ENCODE measurements around the gene MRPL46. TPM values are rescaled to one million over a fixed set of nuclear protein-coding genes. Genes with fewer than 3 reads are reported as not detected.
A peak's percentile ranks its signal among the peaks of the same experiment; 100 is the strongest.

MRPL46 gene
- total and polyA plus RNA-seq, 12 donors = 36.4 to 108 (median 80.3) TPM

- Histone ChIP-seq H3K27me3 (no peaks in the 10 kb centered on the region), H3K36me3 (peaks cover 0 to 69% (median 32%) of the 10 kb centered on the region in 9 donors), H3K27ac (peak overlapping the region in 6 of 10 donors; percentile 9 to 64 (median 56)), H3K4me3 (no peak overlapping the region), H3K9me3 (no peaks in the 10 kb centered on the region), H3K4me1 (peaks cover 5 to 46% (median 25%) of the 10 kb centered on the region in 9 donors)
- no peak for TF ChIP-seq CTCF (IDR thresholded peaks at IDR 0.05)
- ATAC-seq (peak in 4 of 8 donors; percentile 19 to 54 (median 34)), DNase-seq (peak in 1 of 2 donors; percentile 30)
- WGBS, 2 donors = 45 to 65% methylated on average over 2 of the region's 2 CpGs
- intact Hi-C loops (cut with DNase I) = no loop called here
These were observed 3.2 kb downstream of the MRPL46 start for GRCh38 chr15:88463870-88464532.

DNA sequence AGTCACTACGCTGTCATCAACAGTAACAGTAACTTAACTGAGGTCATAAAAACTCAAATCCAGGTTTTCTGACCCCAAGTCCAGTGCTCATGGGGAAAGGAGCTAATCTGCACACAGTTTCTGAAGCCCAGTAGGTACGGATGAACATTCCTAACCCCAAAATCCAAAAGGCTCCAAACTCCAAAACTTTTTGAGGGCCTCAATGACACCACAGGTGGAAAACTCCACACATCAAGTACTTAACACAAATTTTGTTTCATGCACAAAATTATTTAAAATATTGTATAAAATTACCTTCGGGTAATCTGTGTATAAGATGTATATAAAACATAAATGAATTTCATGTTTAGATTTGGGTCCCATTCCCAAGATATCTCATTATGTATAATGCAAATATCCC, 10.5 kb downstream of the MRPL46 start:
- H3K4me1 ChIP-seq = peaks cover 0 to 20% (median 10%) of the 10 kb centered on the region in 9 donors
- intact Hi-C loops (cut with DNase I) = loop anchor here in 1 of 10 donors (5.0 kb wide), 1 partner anchor 209 kb away; no protein-coding TSS in a partner anchor
- WGBS, 2 donors = 95 to 97% methylated on average over 3 of the region's 3 CpGs
- H3K27me3 ChIP-seq = no peaks in the 10 kb centered on the region
- ATAC-seq = no peak
- DNase-seq = no peak
- no peak overlapping the region for H3K27ac ChIP-seq
- no peaks in the 10 kb centered on the region for H3K9me3 ChIP-seq
- H3K36me3 ChIP-seq = peaks cover 0 to 60% (median 27%) of the 10 kb centered on the region in 9 donors
- TF ChIP-seq CTCF (IDR thresholded peaks at IDR 0.05) = no peak
- no peak overlapping the region for H3K4me3 ChIP-seq

- intact Hi-C loops (cut with DNase I) = loop anchor here in 2 of 10 donors (5.0 kb wide), 2 partner anchors 198 to 208 kb away; partner anchors contain the start of gene NTRK3 (in 1 of the 2)
These were observed 12.0 kb downstream of the MRPL46 start for GRCh38 chr15:88454867-88455810.

More at GRCh38 chr15:88454867-88455810, 12.0 kb downstream of the MRPL46 start:
- 25 to 31% methylated on average over 9 of the region's 9 CpGs for WGBS, 2 donors
- peaks cover 0 to 44% (median 21%) of the 10 kb centered on the region in 9 donors for H3K36me3 ChIP-seq
- no peak overlapping the region for H3K4me3 ChIP-seq
- peak; percentile 38 to 72 (median 59) for TF ChIP-seq CTCF (IDR thresholded peaks at IDR 0.05)
- H3K27ac ChIP-seq = peak overlapping the region in 2 of 10 donors; percentile 30 to 44
- ATAC-seq (peak; percentile 67 to 88 (median 80)), DNase-seq (peak; percentile 37 to 43)
- no peaks in the 10 kb centered on the region for H3K9me3 ChIP-seq
- peaks cover 0 to 20% (median 10%) of the 10 kb centered on the region in 9 donors for H3K4me1 ChIP-seq
- peaks cover 0 to 1% (median 0%) of the 10 kb centered on the region in 7 donors for H3K27me3 ChIP-seq
